H1 (cell line): ENCODE measurements around the gene MYO5A. TPM values are rescaled to one million over a fixed set of nuclear protein-coding genes. Genes with fewer than 3 reads are reported as not detected.
A peak's percentile ranks its signal among the peaks of the same experiment; 100 is the strongest.

Experiments
- CTCF ChIA-PET: fragments of 300-600 bp; sonication (Branson Sonifier 250); formaldehyde crosslinking; loops from one replicate; lab custom pipeline; 2021; ENCODE audit not compliant: partially characterized antibody; lab: Charles Lee
- POLR2A ChIA-PET: fragments of 300-600 bp; sonication (Branson Sonifier 250); formaldehyde crosslinking; loops from one replicate; lab custom pipeline; 2021; ENCODE audit warnings: inconsistent platforms; ENCODE audit not compliant: partially characterized antibody; lab: Charles Lee
- DNase-seq, 2 experiments: peaks; one replicate each; pipeline versions ENCODE4 v3.0.0 to v3.0.0-alpha.2; 2010 to 2022; ENCODE audit warnings: low spot score in 2 of 2, low read depth in 1 of 2, mixed read lengths in 1 of 2
- FAIRE-seq: peaks from 2 replicates; lab custom pipeline; 2011; peaks lifted over from hg19 to GRCh38; lab: Jason Lieb, UNC
- H2AFZ ChIP-seq: 2 replicates; pipeline ENCODE4 v1.8.1; 2012; ENCODE audit warnings: low read length, inconsistent platforms
- H2AK5ac ChIP-seq: 2 replicates; pipeline ENCODE4 v1.6.1; 2013; ENCODE audit warnings: low read depth, low read length
- H2BK120ac ChIP-seq: replicated peaks from 2 replicates; pipeline ENCODE3; 2013; ENCODE audit warnings: low read depth, low read length, inconsistent platforms
- H2BK12ac ChIP-seq: 2 replicates; pipeline ENCODE4 v1.6.1; 2013; ENCODE audit warnings: low read depth, low read length
- H2BK15ac ChIP-seq: 2 replicates; pipeline ENCODE4 v1.6.1; 2013; ENCODE audit warnings: low read length
- H2BK20ac ChIP-seq: 2 replicates; pipeline ENCODE4 v1.6.1; 2013; ENCODE audit warnings: low read length
- H2BK5ac ChIP-seq: 2 replicates; pipeline ENCODE4 v1.6.1; 2013; ENCODE audit warnings: low read depth, low read length
- H3K14ac ChIP-seq: 2 replicates; pipeline ENCODE4 v1.6.1; 2013; ENCODE audit warnings: inconsistent platforms; ENCODE audit not compliant: insufficient read length
- H3K18ac ChIP-seq: 2 replicates; pipeline ENCODE4 v1.6.1; 2013; ENCODE audit warnings: low read length; ENCODE audit errors: extremely low read depth
- H3K23ac ChIP-seq: 2 replicates; pipeline ENCODE4 v1.6.1; 2013; ENCODE audit warnings: inconsistent platforms; ENCODE audit not compliant: insufficient read length
- H3K23me2 ChIP-seq: 2 replicates; pipeline ENCODE4 v1.6.1; 2013; ENCODE audit warnings: low read depth, low read length
- H3K27ac ChIP-seq: 2 replicates; pipeline ENCODE4 v1.6.1; 2011; ENCODE audit warnings: low read depth, low read length, inconsistent platforms
- H3K27me3 ChIP-seq, 4 experiments: replicated peaks in 1 of 4; 1 replicate in 1 of 4; 2 replicates in 3 of 4; pipeline versions ENCODE4 v1.6.1 to v1.8.1; 2011 to 2013; ENCODE audit warnings: low read length in 3 of 4, mild to moderate bottlenecking in 3 of 4, inconsistent platforms in 2 of 4, mixed read lengths in 2 of 4, moderate library complexity in 1 of 4; ENCODE audit not compliant: control insufficient read depth in 3 of 4, insufficient read depth in 3 of 4; ENCODE audit errors: extremely low read depth in 1 of 4
- H3K36me3 ChIP-seq, 4 experiments: 2 replicates each; pipeline versions ENCODE4 v1.6.1 to v1.8.1; 2011 to 2013; ENCODE audit warnings: mild to moderate bottlenecking in 4 of 4, low read length in 3 of 4, moderate library complexity in 2 of 4, control low read depth in 1 of 4, inconsistent platforms in 1 of 4; ENCODE audit not compliant: insufficient read depth in 4 of 4, control insufficient read depth in 2 of 4
- H3K4ac ChIP-seq: replicated peaks from 2 replicates; pipeline ENCODE3; 2013; ENCODE audit warnings: low read length, low read depth, mixed read lengths, inconsistent platforms; ENCODE audit not compliant: insufficient read length
- H3K4me1 ChIP-seq, 4 experiments: replicated peaks in 1 of 4; 1 replicate in 1 of 4; 2 replicates in 3 of 4; pipeline versions ENCODE4 v1.6.1 to v1.8.1; 2011 to 2013; ENCODE audit warnings: low read length in 3 of 4, inconsistent platforms in 2 of 4, mixed read lengths in 1 of 4; ENCODE audit not compliant: insufficient read depth in 4 of 4, control insufficient read depth in 3 of 4
- H3K4me2 ChIP-seq, 2 experiments: 2 replicates each; pipeline versions ENCODE4 v1.6.1 to v1.8.1; 2011 to 2013; ENCODE audit warnings: low read depth in 2 of 2, low read length in 2 of 2, control low read depth in 1 of 2, inconsistent platforms in 1 of 2, mild to moderate bottlenecking in 1 of 2; ENCODE audit not compliant: insufficient read depth in 1 of 2
- H3K4me3 ChIP-seq, 4 experiments: fragments of 200-600, 300-600 bp in 1 of 4; sonication (generic), shearing (Covaris generic), sonication (Bioruptor Twin) in 1 of 4; 2 replicates each; pipeline versions ENCODE4 v1.5.1 to v1.8.1; 2011 to 2016; ENCODE audit warnings: low read length in 4 of 4, low read depth in 3 of 4, control low read depth in 2 of 4, inconsistent platforms in 2 of 4, mild to moderate bottlenecking in 2 of 4, mixed read lengths in 1 of 4, moderate library complexity in 1 of 4; ENCODE audit not compliant: insufficient read depth in 2 of 4; ENCODE audit errors: extremely low read depth in 1 of 4
- H3K56ac ChIP-seq: replicated peaks from 2 replicates; pipeline ENCODE3; 2013; ENCODE audit warnings: low read depth, mild to moderate bottlenecking, mixed read lengths, low read length, inconsistent platforms; ENCODE audit not compliant: insufficient read length
- H3K79me1 ChIP-seq: 2 replicates; pipeline ENCODE4 v1.6.1; 2013; ENCODE audit warnings: low read depth, low read length, control low read depth
- H3K79me2 ChIP-seq, 2 experiments: 2 replicates each; pipeline versions ENCODE4 v1.6.1 to v1.8.1; 2012 to 2013; ENCODE audit warnings: low read length in 2 of 2, mild to moderate bottlenecking in 2 of 2, inconsistent platforms in 1 of 2; ENCODE audit not compliant: insufficient read depth in 2 of 2, control insufficient read depth in 1 of 2
- H3K9ac ChIP-seq, 4 experiments: replicated peaks in 1 of 4; 1 replicate in 1 of 4; 2 replicates in 3 of 4; pipeline versions ENCODE4 v1.6.1 to v1.8.1; 2011 to 2013; ENCODE audit warnings: low read depth in 3 of 4, low read length in 3 of 4, control low read depth in 2 of 4, mild to moderate bottlenecking in 2 of 4, moderate library complexity in 2 of 4, inconsistent platforms in 1 of 4; ENCODE audit errors: extremely low read depth in 1 of 4
- H3K9me3 ChIP-seq, 2 experiments: 2 replicates each; pipeline versions ENCODE4 v1.6.1 to v1.8.1; 2012 to 2013; ENCODE audit warnings: mild to moderate bottlenecking in 2 of 2, moderate library complexity in 2 of 2, control low read depth in 1 of 2, inconsistent platforms in 1 of 2, low read depth in 1 of 2, low read length in 1 of 2, mixed read lengths in 1 of 2; ENCODE audit not compliant: insufficient read depth in 2 of 2
- H4K20me1 ChIP-seq, 2 experiments: replicated peaks in 1 of 2; 2 replicates each; pipeline versions ENCODE3 to v1.8.1; 2011 to 2013; ENCODE audit warnings: inconsistent platforms in 2 of 2, low read length in 2 of 2, mild to moderate bottlenecking in 1 of 2; ENCODE audit not compliant: insufficient read depth in 2 of 2, control insufficient read depth in 1 of 2
- H4K5ac ChIP-seq: 2 replicates; pipeline ENCODE4 v1.6.1; 2013; ENCODE audit warnings: low read length, low read depth, mixed read lengths, inconsistent platforms; ENCODE audit not compliant: insufficient read length
- H4K8ac ChIP-seq: 2 replicates; pipeline ENCODE4 v1.8.0; 2013; ENCODE audit warnings: mild to moderate bottlenecking, moderate library complexity, low read length, inconsistent platforms; ENCODE audit not compliant: insufficient read depth; ENCODE audit errors: extremely low read depth
- H4K91ac ChIP-seq: replicated peaks from 2 replicates; pipeline ENCODE3; 2013; ENCODE audit warnings: low read length, mixed read lengths, inconsistent platforms; ENCODE audit not compliant: insufficient read length
- BRCA1 ChIP-seq: IDR thresholded peaks from 2 replicates; pipeline ENCODE4 v1.6.1; 2012; ENCODE audit warnings: low read depth, low read length, improper control_type of control experiment
- CBX5 ChIP-seq: fragments of 300-800, 300-1000 bp; sonication (generic); IDR thresholded peaks from 2 replicates; pipeline ENCODE4 v1.7.1; 2016; ENCODE audit warnings: antibody characterized with exemption, low read length, low read depth
- GABPA ChIP-seq: IDR thresholded peaks from 2 replicates; pipeline ENCODE4 v1.6.1; 2011; ENCODE audit warnings: mild to moderate bottlenecking, low read length, moderate library complexity, borderline replicate concordance; ENCODE audit not compliant: insufficient read depth
- PHF8 ChIP-seq: fragments of 200-600 bp; sonication (generic); conservative IDR thresholded peaks from 2 replicates; pipeline ENCODE4 v1.7.1; 2012; ENCODE audit warnings: low read depth, mild to moderate bottlenecking, inconsistent platforms, low read length, moderate library complexity
- POLR2AphosphoS5 ChIP-seq: IDR thresholded peaks from 2 replicates; pipeline ENCODE4 v1.6.1; 2011; ENCODE audit warnings: low read depth, low read length
- RBBP5 ChIP-seq: IDR thresholded peaks from 2 replicates; pipeline ENCODE4 v1.7.1; 2012; ENCODE audit warnings: low read depth, mild to moderate bottlenecking, inconsistent platforms, low read length, moderate library complexity, borderline replicate concordance
- SP1 ChIP-seq: IDR thresholded peaks from 2 replicates; pipeline ENCODE4 v1.6.1; 2011; ENCODE audit warnings: low read depth, low read length
- TBP ChIP-seq: IDR thresholded peaks from 2 replicates; pipeline ENCODE4 v1.6.1; 2011; ENCODE audit warnings: low read depth, low read length, improper control_type of control experiment
- WGBS, 2 experiments: shearing (Covaris generic) in 1 of 2; methylation state at CpG; one replicate each; pipeline versions ENCODE4 v1.1.6 to v1.1.7; 2013 to 2015; ENCODE audit warnings: low lambda C conversion rate in 2 of 2, mixed read lengths in 2 of 2, inconsistent platforms in 1 of 2, low coverage in 1 of 2, missing lambda C conversion rate in 1 of 2; ENCODE audit not compliant: insufficient replicate concordance in 2 of 2, insufficient coverage in 1 of 2, insufficient read length in 1 of 2; ENCODE audit errors: extremely low coverage in 1 of 2, missing lambda C conversion rate in 1 of 2; 5-methylcytosine and 5-hydroxymethylcytosine counted together
- polyA plus RNA-seq, 7 experiments: library from polyadenylated mRNA; depleted of rRNA in 3 of 7; stranded (reverse) in 5 of 7; unstranded in 2 of 7; fragments of >200 nt in 5 of 7; fragments of 200-250 nt in 2 of 7; gene quantifications; 1 replicate in 5 of 7; 2 replicates in 1 of 7; 4 replicates in 1 of 7; pipeline versions ENCODE4 v1.2.1 to v1.2.3, GENCODE V29; 2011 to 2013; ENCODE audit warnings: missing spikeins in 2 of 7, mixed read lengths in 2 of 7
- total RNA-seq: library from RNA; stranded (reverse); fragmentation: NEBNext Ultra II Directional; extraction: Animal tissue kit (Norgen Biotek cat#: 25700); gene quantifications from 2 replicates; pipeline ENCODE4 v1.2.1, GENCODE V29; 2021
- TF ChIP-seq, protein P1 (sequence below), 3 experiments: IDR thresholded peaks; 1 replicate in 2 of 3; 2 replicates in 1 of 3; pipeline versions ENCODE4 v1.5.1 to v1.6.1; 2011; ENCODE audit warnings: low read length in 3 of 3, mild to moderate bottlenecking in 3 of 3, inconsistent platforms in 2 of 3, low read depth in 1 of 3, moderate library complexity in 1 of 3; ENCODE audit not compliant: insufficient read depth in 1 of 3; ENCODE audit errors: control extremely low read depth in 1 of 3
- TF ChIP-seq, protein P2 (sequence below): IDR thresholded peaks from 2 replicates; pipeline ENCODE4 v1.6.1; 2012; ENCODE audit warnings: inconsistent platforms

Gene MYO5A
- total and polyA plus RNA-seq, 2 of the 8 experiments (the other 6 are each of a cell fraction or from before 2014, with no cell fraction given) = 11.4 to 24.7 TPM

DNA sequence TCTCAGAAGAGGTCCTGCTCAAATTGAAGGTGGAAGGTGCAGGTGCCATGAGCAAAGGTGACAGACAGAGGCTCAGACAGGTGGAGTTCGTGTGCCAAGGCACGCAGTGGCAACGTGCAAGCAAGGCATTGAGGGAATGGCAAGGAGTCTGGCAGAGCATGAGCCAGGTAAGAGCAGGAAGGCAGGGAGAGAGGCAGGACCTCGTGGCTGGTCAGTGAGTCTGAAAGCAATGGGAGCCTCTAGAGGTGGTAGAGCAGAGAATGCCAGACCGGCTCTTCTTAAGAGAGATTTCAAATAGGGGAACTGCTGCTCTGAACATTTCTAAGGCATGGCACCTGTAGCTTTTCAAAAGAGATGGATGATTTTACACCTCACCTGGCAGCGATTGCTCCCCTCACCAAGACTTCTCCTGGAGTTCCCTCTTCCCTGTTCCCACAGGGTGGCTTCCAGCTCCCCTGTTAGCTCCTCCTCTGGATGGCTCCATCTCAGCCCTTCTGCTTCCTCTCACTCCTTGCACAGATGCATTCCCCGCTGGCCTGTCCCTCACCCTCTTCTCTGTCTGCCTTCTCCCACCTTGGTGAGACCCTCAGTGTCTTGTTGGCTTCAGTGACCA is 235.8 kb downstream of the MYO5A start:
- Histone ChIP-seq H3K14ac (no peak overlapping the region), H3K4me1 (peaks cover 2 to 8% (median 3%) of the 10 kb centered on the region in 4 experiments; a peak in 3 of 7 replicates), H3K27ac (0 out of 2 replicates have a peak overlapping the region, but pooled peaks have one; percentile 11), H3K23ac (no peak overlapping the region), H3K23me2 (peaks cover 3% of the 10 kb centered on the region; the same call in 1 of the 2 replicates), H4K5ac (no peak overlapping the region), H4K91ac (no peak overlapping the region), H2BK20ac (no peak overlapping the region), H2AK5ac (no peak overlapping the region), H4K20me1 (peaks cover 0 to 2% of the 10 kb centered on the region in 2 experiments), H2BK15ac (no peak overlapping the region), H3K4me3 (no peak overlapping the region), H2BK120ac (no peak overlapping the region), H3K4ac (no peak overlapping the region), H2AFZ (no peak overlapping the region), H3K27me3 (no peaks in the 10 kb centered on the region), H3K79me2 (peaks cover 0 to 16% of the 10 kb centered on the region in 2 experiments; a peak in 1 of 4 replicates), H3K79me1 (peaks cover 12% of the 10 kb centered on the region; the same call in 1 of the 2 replicates), H3K4me2 (no peak overlapping the region)
- ChIA-PET CTCF (interaction anchor here (1.2 kb wide), 1 partner anchor 39 kb away, joined by 3 read pairs; no protein-coding TSS in a partner anchor), POLR2A (interaction anchor here (0.9 to 1.2 kb wide), 2 partner anchors 10 to 35 kb away, joined by 3 to 4 read pairs; no protein-coding TSS in a partner anchor)
- no peak for DNase-seq
- TF ChIP-seq BRCA1 (no peak), RBBP5 (no peak), SP1 (no peak), TBP (no peak), PHF8 (no peak), POLR2AphosphoS5 (no peak), GABPA (no peak), CBX5 (no peak)
- TF ChIP-seq, protein P1, sequence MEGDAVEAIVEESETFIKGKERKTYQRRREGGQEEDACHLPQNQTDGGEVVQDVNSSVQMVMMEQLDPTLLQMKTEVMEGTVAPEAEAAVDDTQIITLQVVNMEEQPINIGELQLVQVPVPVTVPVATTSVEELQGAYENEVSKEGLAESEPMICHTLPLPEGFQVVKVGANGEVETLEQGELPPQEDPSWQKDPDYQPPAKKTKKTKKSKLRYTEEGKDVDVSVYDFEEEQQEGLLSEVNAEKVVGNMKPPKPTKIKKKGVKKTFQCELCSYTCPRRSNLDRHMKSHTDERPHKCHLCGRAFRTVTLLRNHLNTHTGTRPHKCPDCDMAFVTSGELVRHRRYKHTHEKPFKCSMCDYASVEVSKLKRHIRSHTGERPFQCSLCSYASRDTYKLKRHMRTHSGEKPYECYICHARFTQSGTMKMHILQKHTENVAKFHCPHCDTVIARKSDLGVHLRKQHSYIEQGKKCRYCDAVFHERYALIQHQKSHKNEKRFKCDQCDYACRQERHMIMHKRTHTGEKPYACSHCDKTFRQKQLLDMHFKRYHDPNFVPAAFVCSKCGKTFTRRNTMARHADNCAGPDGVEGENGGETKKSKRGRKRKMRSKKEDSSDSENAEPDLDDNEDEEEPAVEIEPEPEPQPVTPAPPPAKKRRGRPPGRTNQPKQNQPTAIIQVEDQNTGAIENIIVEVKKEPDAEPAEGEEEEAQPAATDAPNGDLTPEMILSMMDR (IDR thresholded peaks at IDR 0.05; ENCODE audit: control extremely low read depth in 1 of 3, insufficient read depth in 1 of 3, low read depth in 1 of 3, low read length in 3 of 3) = no peak
- TF ChIP-seq, protein P2, sequence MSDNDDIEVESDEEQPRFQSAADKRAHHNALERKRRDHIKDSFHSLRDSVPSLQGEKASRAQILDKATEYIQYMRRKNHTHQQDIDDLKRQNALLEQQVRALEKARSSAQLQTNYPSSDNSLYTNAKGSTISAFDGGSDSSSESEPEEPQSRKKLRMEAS = no peak
- TF ChIP-seq, all 59 proteins: peak for 0
- H3K18ac ChIP-seq = no peak overlapping the region
- H3K36me3 ChIP-seq = peaks cover 0 to 8% (median 0%) of the 10 kb centered on the region in 4 experiments; a peak in 3 of 8 replicates
- H3K9me3 ChIP-seq = no peaks in the 10 kb centered on the region
- no peak overlapping the region for H3K56ac ChIP-seq
- no peak for FAIRE-seq
- peak overlapping the region; percentile 32; the same call in 1 of the 2 replicates for H2BK12ac ChIP-seq
- H3K9ac ChIP-seq = no peak overlapping the region
- no peak overlapping the region; the same call in 1 of the 2 replicates for H2BK5ac ChIP-seq
- H4K8ac ChIP-seq = no peak overlapping the region
- 88% methylated on average over 7 of the region's 7 CpGs; no CpG with 5 or more reads in 1 of the 2 experiments for WGBS, 2 experiments
